Muscle of back (tissue), 11 donors: Measurements from ENCODE around the gene ENDOU. TPM values are rescaled to one million over a fixed set of nuclear protein-coding genes. Genes with fewer than 3 reads are reported as not detected.
A peak's percentile ranks its signal among the peaks of the same experiment; 100 is the strongest.

Source experiments
- DNase-seq, 3 donors: peaks; one replicate each; pipeline versions ENCODE4 v3.0.0 to v3.0.0-alpha.2; 2013
- polyA plus RNA-seq, 10 donors: library from polyadenylated mRNA; unstranded; fragments of 120-200 nt; gene quantifications; one replicate each; pipeline ENCODE4 v1.2.1, GENCODE V29; 2013; ENCODE audit not compliant: insufficient read length in 10 of 10

Gene ENDOU
- polyA plus RNA-seq, 10 donors = 0.19 to 1.8 (median 0.32) TPM

DNA sequence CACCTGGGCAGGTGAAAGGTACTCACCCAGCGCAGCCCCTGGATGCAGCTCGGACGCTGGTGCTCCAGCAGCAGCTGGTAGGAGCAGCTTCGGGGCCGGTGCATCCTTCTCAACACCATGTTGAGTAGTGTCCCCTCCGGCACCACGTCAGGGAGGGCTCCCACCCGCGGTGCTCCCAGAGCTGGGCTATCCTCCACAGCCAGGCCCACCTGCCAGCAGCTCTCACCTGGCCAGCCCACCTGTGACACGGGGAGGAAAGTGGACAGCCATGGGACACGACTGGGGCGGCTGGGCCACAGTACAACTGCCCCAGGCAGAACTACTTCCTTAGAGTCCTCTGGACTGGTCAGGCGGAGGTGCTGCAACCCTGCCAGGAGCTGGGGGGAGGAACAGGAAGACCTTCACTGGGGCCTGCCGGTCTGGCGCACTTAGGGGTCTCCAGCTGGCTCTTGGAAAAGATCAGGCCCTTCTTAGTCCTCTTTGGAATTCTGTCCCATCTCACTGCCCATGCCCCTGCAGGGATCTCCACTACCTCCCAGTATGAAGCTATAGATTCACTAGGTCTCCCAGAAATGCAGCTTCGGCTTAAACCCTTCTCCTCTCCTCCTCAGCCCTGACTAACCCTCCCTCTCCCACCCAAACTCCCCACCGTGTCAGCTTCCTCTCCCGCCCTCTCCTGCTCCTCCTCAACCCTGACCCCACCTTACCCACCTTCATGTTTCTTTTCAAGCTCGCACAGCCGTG, 32.7 kb upstream of the ENDOU start:
- DNase-seq = peak in 1 of 3 donors; percentile 69

DNA sequence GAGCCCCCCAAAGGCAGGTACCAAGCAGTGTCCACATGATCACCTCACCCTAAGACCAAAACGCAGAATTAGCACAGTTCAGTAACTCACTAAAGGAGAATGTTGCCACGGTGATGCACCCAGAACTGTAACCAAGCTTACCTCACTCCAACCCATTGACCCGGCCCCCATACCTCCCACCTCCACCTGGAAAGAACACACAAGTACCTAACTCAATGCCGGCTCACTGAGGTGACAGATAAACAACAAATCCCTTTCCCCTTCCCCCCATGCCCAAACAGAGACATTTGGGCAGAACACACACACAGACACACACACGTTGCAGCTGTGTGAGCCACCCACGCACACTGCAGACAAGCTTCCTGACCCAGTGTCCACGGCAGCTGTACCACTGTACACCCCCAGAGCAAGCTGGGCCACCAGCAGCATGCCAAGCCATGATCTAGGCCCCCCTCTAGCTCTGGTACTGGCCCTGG, 32.1 kb upstream of the ENDOU start:
- DNase-seq = no peak

GRCh38 chr12:47755655-47756562, 30.6 kb upstream of the ENDOU start:
- DNase-seq = no peak

GRCh38 chr12:47754881-47755280, 29.6 kb upstream of the ENDOU start:
- no peak for DNase-seq

GRCh38 chr12:47754126-47754525, 28.8 kb upstream of the ENDOU start:
- DNase-seq = no peak

- DNase-seq = peak in 1 of 3 donors; percentile 43
These were observed 28.0 kb upstream of the ENDOU start for GRCh38 chr12:47753021-47754001.

- DNase-seq = no peak
These were observed 27.3 kb upstream of the ENDOU start for GRCh38 chr12:47752552-47752951.

GRCh38 chr12:47752121-47752520, 26.8 kb upstream of the ENDOU start:
- DNase-seq = no peak

DNA sequence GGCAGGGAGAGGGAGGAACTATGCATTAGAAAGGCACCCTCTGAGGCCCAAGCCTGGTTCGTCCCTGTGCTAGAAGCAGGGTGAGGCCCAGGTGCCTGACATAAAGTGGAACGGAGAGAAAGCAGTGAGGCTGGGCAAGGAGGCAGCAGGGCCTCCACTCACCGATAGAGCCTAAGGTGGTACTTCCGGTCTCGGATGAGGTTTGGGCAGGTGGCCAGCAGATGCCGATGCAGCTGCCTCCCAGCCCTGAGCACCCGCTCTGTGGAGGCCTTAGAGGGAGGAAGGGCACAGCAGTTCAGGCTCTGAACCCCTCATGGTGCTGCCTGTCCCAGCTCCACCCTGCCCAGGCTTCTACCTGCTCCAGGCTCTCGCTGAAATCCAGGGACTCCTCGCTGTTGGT, 26.3 kb upstream of the ENDOU start:
- DNase-seq = no peak

DNA sequence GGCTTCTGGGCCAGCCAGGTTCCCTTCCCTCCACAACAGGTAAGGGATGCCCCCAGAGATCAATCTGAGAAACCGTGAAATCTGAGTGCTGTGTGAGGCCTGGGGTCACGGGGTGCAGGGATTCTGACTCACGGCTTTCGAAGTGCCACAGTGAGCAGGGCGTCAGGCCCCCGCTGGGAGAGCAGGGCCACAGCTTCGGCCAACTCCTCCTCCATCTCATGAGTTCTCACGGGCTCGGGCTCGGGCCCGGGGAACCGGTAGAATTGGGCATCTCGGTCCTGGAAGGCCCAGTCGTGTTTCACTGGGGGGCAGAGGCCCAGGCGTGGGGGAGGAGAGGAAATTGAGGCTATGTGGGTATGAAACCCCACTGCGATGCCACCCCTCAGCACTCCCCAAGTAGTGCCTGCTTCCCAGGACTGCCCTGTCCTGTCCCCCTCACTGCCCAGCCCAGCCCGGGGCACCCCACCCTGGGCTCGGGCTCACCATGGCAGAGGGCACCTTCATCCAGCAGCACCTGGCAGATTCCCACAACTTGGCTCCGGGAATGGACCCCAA, 25.7 kb upstream of the ENDOU start:
- no peak for DNase-seq

GRCh38 chr12:47750229-47750798, 25.0 kb upstream of the ENDOU start:
- no peak for DNase-seq

DNA sequence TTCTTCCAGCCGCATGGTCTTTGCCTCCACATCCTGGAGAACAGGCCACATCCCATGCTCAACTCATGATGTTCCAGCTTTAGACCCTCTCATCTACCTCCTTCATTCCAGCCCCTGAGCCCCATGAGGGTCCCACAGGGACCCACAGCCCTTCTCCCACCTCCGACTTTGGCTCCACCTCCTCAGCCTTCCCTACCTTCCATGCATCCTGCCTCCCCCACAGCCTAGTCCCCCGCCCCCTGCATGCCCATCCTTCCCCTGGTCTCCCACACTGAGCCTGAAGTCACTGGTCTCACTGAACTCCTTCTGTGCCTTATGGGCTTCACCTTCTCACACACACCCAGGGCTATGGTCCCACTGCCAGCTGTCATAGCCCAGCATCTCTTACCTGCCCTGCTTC, 23.6 kb upstream of the ENDOU start:
- DNase-seq = no peak

- no peak for DNase-seq
These were observed 23.2 kb upstream of the ENDOU start for GRCh38 chr12:47748507-47748828.

DNA sequence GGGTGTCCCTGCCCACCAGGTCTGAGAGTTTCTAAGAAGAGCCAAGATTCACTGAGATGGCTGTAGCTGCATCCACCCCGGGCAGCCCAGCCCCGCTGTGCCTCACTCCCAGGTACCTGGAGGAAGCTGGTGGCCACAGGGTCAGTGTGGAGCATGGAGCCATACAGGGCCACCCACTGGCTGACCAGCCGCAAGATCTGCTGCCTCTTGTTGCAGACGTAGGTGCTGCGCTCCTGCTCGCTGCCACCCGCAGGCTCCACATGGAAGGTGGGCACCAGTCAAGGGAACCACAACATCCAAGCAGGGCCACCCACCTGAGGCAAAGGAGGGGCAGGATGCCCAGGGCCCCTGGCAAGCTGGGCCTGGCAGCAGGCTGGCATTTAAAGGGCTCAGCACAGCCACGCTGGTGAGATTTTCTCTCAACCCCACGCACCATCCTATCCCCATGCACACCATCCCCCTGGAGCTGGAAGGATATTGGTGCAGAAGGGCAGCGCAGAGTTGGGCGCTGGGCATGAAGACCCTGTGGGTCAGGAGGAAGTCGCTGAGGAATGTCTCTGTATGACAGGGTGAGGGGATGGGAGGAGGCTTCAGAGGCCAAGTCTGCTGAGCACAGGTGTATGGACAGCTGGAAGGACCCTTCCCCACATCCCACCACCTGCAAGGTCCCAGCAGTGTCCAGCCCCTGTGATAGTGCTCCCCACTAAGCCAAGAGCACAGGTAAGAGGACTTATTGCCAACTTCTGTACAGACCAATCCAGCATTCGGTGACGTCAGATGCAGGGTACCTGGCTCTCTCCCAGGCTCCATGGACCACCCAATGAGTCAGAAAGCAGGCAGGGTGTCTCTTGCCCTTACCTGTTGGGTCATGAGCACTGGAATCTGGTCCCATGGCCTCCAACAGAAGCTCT, 22.6 kb upstream of the ENDOU start:
- no peak for DNase-seq

DNA sequence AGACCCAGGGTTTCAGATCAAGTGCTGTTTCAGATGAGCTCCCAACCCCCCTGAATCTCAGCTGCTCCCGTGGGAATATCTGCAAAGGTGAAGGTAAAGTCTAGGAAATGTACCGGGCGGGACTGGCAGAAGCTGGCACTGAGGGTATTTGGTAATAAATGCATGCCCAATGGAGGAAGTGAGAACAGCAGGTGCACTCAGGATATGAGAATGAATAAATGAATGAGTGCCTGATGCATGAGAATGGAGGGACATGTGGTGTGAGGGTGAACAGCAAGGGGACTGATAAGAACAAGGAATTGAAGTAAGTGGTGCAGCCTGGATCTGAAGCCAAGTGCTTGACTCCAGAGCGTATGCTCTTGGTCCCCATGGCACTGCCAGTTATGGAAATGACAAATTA, 21.8 kb upstream of the ENDOU start:
- DNase-seq = no peak

DNA sequence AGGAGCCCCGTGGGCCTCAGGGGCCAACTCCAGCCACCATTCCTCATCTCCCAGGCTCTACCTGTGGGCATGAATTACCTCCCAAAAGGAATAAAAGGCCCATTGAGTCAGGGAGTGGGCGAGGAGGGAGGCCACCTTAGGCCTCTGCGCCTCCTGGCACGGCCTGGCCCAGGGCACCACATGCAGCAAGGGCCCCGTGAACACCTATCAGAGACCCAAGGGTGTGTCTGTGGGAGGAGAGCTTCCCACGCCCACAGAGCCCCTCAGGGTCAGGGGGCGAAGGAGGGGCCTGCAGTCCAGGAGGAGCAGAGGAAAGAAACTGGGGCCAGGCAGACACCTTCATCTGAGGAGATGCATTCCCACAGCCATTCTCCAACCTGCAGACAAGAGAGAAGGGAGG, 21.2 kb upstream of the ENDOU start:
- no peak for DNase-seq

- DNase-seq = no peak
These were observed 20.8 kb upstream of the ENDOU start for GRCh38 chr12:47746073-47746472.

DNA sequence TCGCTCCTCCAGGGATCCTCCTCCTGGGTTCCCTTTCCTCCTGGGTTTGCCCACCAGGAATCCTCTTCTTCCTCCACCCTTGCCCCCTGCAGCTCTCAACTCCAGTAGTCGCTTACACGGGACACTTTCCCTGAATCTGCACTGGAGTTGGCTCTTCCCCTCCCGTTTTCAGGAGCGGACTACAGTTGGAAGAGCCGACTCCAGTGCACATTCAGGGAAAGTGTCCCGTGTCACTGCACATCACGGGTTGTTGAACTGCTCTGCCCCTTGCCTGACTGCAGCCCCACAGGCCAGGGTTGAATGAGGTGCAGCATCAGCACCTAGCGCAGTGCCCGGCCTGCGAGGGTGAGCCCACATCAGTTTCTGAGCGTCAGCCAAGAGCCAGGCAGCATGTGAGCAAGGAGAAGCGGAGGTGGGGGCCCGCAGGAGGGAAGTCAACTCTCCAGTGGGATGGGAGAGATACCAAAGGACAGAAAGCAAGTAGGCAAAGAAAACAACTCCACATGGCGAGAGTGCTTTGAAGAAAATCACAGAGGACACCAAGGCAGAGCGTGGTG, 20.3 kb upstream of the ENDOU start:
- DNase-seq = no peak

DNA sequence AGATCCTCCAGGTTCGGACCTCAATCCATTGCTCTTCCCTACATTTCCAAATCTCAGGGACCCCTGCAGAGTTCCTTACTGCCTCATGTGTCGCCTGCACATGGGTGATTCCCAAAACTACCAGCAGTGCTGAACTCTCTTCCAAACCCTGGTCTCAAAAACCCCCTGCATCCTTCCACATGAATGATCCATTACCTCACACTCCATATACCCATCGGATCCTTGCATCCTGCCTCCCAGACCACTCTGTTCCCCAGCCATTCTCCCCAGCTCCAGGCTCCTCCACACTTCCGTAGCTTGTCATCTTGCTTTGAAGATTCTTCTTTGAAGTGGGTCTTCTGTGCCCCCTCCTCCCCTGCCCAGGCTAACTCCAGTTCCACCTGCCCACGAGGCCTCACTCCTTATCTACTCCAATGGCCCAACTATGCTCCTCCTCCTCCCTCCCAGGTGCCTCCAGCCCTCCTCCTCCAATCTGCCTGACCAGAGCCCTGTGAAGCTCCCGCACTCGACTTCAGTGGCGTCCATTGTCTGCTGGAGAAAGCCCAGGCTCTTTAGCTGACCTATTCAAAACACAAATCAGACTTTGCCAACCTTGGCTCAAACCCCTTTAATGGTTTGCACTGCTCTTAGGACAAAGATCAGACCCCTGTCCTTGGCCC, 19.6 kb upstream of the ENDOU start:
- DNase-seq = no peak
